ENCODE measurements around the gene CWC27.

DNA sequence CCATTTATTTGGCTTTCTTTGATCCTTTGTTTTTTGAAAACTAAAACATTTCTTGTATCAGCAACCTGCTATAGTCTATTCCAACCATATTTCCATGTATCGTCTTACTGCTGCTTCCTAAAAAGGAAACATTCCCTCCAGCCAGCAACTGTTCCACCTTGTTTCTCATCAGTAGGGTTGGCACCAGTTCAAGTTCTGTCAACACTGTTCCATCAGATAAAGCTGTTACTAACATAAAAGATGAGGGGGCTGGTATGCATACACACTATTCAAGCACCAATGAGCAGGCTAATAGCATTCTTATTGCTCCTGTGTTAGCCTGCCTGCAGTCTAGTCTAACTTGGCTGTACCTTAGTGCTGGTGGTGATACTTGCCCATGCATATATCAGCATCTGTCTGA lies 178.3 kb downstream of the CWC27 start:
- TF ChIP-seq, protein P1, sequence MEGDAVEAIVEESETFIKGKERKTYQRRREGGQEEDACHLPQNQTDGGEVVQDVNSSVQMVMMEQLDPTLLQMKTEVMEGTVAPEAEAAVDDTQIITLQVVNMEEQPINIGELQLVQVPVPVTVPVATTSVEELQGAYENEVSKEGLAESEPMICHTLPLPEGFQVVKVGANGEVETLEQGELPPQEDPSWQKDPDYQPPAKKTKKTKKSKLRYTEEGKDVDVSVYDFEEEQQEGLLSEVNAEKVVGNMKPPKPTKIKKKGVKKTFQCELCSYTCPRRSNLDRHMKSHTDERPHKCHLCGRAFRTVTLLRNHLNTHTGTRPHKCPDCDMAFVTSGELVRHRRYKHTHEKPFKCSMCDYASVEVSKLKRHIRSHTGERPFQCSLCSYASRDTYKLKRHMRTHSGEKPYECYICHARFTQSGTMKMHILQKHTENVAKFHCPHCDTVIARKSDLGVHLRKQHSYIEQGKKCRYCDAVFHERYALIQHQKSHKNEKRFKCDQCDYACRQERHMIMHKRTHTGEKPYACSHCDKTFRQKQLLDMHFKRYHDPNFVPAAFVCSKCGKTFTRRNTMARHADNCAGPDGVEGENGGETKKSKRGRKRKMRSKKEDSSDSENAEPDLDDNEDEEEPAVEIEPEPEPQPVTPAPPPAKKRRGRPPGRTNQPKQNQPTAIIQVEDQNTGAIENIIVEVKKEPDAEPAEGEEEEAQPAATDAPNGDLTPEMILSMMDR (IDR thresholded peaks at IDR 0.05): no peak
- TF ChIP-seq POLR2A (IDR thresholded peaks at IDR 0.05): no peak

All from testis (tissue), 2 donors.